ACC112 (cell line): Measurements from ENCODE around the gene FRY.
"Not testable (repeated sequence)": the region's sequence is repeated elsewhere in the genome, so short reads cannot be mapped to it uniquely, and the experiment has no call there.

Experiments used
- H2AFZ ChIP-seq: fragments of 200-600 bp; sonication (generic); one replicate; pipeline ENCODE4 v1.6.0; 2017; ENCODE audit warnings: antibody characterized with exemption, low read length; ENCODE audit not compliant: unreplicated experiment
- H3K27ac ChIP-seq: fragments of 200-600 bp; sonication (generic); 2 replicates; pipeline ENCODE4 v1.5.1; 2014; ENCODE audit warnings: low read depth, mild to moderate bottlenecking, antibody characterized with exemption, low read length, moderate library complexity
- H3K27me3 ChIP-seq: fragments of 200-600 bp; sonication (generic); 2 replicates; pipeline ENCODE4 v1.6.1; 2014; ENCODE audit warnings: mild to moderate bottlenecking, antibody characterized with exemption, low read length, moderate library complexity, mixed read lengths; ENCODE audit not compliant: insufficient read depth
- H3K36me3 ChIP-seq: fragments of 200-600 bp; sonication (generic); 2 replicates; pipeline ENCODE4 v1.6.1; 2016; ENCODE audit warnings: mild to moderate bottlenecking, antibody characterized with exemption, low read length, moderate library complexity, mixed read lengths; ENCODE audit not compliant: insufficient read depth
- H3K4me1 ChIP-seq: fragments of 200-600 bp; sonication (generic); one replicate; pipeline ENCODE4 v1.6.1; 2016; ENCODE audit warnings: low read length, mixed read lengths; ENCODE audit not compliant: insufficient read depth, unreplicated experiment, control insufficient read depth
- H3K4me3 ChIP-seq: fragments of 200-600 bp; sonication (generic); 2 replicates; pipeline ENCODE4 v1.5.1; 2014; ENCODE audit warnings: mild to moderate bottlenecking, low read depth, low read length
- H3K79me2 ChIP-seq: fragments of 200-600 bp; sonication (generic); one replicate; pipeline ENCODE4 v1.6.0; 2016; ENCODE audit warnings: low read length; ENCODE audit not compliant: control insufficient read depth, unreplicated experiment, insufficient read depth

The FRY gene

GRCh38 chr13:32051156-32051555 is 19.6 kb downstream of the FRY start:
- Histone ChIP-seq H2AFZ (no peak overlapping the region), H3K79me2 (no peaks in the 10 kb centered on the region), H3K4me3 (no peak overlapping the region), H3K27me3 (no peaks in the 10 kb centered on the region), H3K36me3 (no peaks in the 10 kb centered on the region), H3K4me1 (peaks cover 16% of the 10 kb centered on the region), H3K27ac (no peak overlapping the region)

DNA sequence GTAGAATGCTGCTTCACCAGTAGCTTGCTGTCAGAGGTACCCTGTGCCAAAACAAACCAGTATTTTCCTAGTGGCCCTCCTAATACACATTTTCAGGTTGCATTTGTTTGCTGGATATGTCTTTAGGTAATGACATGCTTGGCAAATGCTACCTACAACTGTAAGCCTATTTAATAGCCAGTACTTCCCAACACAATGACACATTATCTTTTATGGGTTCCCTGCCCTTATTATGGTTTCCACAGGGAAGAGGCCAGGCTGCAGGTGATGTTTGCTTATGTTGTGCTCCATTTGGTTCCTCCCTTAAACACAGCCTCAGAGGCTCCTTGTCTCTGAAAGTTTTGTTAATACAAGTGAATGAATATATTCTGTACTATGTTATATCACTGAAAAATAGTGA is 24.7 kb downstream of the FRY start:
- Histone ChIP-seq H3K27ac (no peak overlapping the region), H3K79me2 (no peaks in the 10 kb centered on the region)

GRCh38 chr13:32057325-32057724 is 25.8 kb downstream of the FRY start:
- H3K4me3 ChIP-seq, H3K79me2 ChIP-seq, H3K27me3 ChIP-seq, H3K36me3 ChIP-seq, H2AFZ ChIP-seq, H3K4me1 ChIP-seq, H3K27ac ChIP-seq: not testable (repeated sequence)

More for the DNA sequence above, 24.7 kb downstream of the FRY start:
- no peaks in the 10 kb centered on the region for H3K27me3 ChIP-seq
- no peak overlapping the region for H2AFZ ChIP-seq
- no peak overlapping the region for H3K4me3 ChIP-seq
- no peaks in the 10 kb centered on the region for H3K4me1 ChIP-seq
- H3K36me3 ChIP-seq = no peaks in the 10 kb centered on the region

GRCh38 chr13:32059511-32059984 is 28.0 kb downstream of the FRY start:
- H3K27me3 ChIP-seq = no peaks in the 10 kb centered on the region
- H3K27ac ChIP-seq = no peak overlapping the region
- no peak overlapping the region for H3K4me3 ChIP-seq
- H3K4me1 ChIP-seq = no peaks in the 10 kb centered on the region
- no peaks in the 10 kb centered on the region for H3K79me2 ChIP-seq
- no peak overlapping the region for H2AFZ ChIP-seq
- no peaks in the 10 kb centered on the region for H3K36me3 ChIP-seq

- Histone ChIP-seq H2AFZ (no peak overlapping the region), H3K27ac (no peak overlapping the region), H3K4me3 (no peak overlapping the region), H3K4me1 (no peaks in the 10 kb centered on the region), H3K36me3 (no peaks in the 10 kb centered on the region), H3K27me3 (no peaks in the 10 kb centered on the region), H3K79me2 (no peaks in the 10 kb centered on the region)
Measured at GRCh38 chr13:32060401-32060878, 28.9 kb downstream of the FRY start.

DNA sequence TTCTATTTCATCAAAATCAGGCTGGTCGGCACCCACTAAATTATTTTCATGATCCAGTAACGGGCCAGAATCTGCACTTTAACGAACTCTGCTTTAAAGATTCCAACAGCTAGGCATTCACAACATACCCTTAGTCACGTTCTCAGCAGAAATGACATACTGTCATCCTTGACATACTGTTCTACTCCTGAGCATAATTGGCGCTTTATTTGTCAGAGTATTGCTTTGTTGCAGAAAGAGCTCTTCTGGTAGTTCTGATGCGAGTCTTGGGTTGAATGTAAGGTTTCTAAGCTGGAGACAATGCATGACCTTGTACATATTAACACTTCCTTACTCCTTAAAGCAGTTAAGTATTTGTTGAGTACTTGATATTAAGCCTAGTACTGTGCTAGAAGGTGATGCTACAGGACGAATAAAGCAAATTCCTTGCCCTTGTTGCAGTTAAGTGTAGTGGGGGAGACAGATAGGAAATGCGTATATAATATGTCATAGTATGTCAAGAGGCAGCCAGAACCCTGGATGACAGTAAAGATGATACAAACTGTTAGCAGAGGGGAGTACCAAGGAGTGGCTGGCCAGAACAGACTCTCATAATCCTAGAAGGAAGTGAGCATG is 32.2 kb downstream of the FRY start:
- no peaks in the 10 kb centered on the region for H3K79me2 ChIP-seq
- no peak overlapping the region for H3K4me3 ChIP-seq
- no peak overlapping the region for H3K27ac ChIP-seq
- H3K4me1 ChIP-seq = no peaks in the 10 kb centered on the region
- H3K27me3 ChIP-seq = no peaks in the 10 kb centered on the region
- no peaks in the 10 kb centered on the region for H3K36me3 ChIP-seq
- no peak overlapping the region for H2AFZ ChIP-seq

DNA sequence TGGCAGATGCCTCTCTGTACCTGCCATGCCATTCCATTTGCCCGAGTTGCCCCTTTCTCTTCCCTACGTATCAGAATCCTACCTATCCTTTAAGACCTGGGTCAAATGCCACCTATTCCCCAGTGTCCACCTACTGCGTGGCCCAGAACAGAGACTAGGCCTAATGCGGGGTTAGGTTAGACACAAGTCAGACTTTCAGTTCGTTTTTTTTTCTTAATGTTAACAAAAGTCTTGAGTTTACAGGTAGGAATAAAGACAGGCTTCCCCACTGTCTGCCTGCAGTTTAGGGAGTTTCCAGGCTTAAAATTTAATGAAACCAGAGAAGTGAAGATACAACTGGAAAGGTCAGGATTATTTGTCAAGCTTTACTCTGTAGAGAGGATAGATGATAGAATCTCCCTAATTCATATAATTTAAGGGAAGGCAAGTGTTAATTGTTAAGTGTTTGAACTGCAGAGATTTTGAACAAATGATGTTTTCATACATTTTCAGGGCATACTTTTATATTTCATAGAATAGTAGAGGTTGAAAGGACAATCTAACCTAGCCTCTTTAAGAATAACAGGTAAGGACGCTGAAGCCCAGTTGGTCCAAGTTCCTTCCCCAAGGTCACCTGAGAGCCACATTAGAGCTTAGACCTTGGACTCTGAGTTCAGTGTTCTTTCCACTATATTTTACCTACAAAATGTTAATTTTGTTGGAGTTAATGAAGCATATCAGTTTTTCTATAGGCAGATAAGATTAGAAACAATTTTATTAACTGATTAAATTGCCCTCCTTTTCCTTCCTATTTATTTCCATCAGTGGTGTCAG is 35.8 kb downstream of the FRY start:
- H3K79me2 ChIP-seq = no peaks in the 10 kb centered on the region
- H3K4me1 ChIP-seq = no peaks in the 10 kb centered on the region
- H3K4me3 ChIP-seq = no peak overlapping the region
- no peak overlapping the region for H3K27ac ChIP-seq
- no peaks in the 10 kb centered on the region for H3K36me3 ChIP-seq
- H3K27me3 ChIP-seq = no peaks in the 10 kb centered on the region
- H2AFZ ChIP-seq = no peak overlapping the region

DNA sequence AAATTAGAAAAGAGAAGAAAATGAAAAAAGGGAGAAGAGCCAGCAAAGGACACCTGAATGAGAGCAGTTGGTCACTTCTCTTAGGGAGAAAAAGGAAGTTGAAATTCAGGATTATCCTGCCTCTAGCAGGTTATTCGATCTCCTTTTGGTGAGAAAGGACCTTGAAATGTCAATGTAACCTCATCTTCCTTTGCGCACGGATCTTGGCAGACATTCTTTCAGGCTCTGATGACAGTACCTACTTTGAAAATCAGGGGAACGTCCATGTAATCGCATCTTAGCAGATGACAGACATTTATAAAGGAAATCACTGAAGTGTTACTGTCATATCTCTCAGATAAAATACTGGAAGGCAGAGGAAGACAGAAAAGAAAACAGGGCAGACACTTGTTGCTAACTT is 36.7 kb downstream of the FRY start:
- H3K27ac ChIP-seq = no peak overlapping the region
- no peak overlapping the region for H2AFZ ChIP-seq
- H3K4me3 ChIP-seq = no peak overlapping the region
- H3K27me3 ChIP-seq = no peaks in the 10 kb centered on the region
- H3K4me1 ChIP-seq = no peaks in the 10 kb centered on the region
- H3K36me3 ChIP-seq = no peaks in the 10 kb centered on the region
- H3K79me2 ChIP-seq = no peaks in the 10 kb centered on the region

DNA sequence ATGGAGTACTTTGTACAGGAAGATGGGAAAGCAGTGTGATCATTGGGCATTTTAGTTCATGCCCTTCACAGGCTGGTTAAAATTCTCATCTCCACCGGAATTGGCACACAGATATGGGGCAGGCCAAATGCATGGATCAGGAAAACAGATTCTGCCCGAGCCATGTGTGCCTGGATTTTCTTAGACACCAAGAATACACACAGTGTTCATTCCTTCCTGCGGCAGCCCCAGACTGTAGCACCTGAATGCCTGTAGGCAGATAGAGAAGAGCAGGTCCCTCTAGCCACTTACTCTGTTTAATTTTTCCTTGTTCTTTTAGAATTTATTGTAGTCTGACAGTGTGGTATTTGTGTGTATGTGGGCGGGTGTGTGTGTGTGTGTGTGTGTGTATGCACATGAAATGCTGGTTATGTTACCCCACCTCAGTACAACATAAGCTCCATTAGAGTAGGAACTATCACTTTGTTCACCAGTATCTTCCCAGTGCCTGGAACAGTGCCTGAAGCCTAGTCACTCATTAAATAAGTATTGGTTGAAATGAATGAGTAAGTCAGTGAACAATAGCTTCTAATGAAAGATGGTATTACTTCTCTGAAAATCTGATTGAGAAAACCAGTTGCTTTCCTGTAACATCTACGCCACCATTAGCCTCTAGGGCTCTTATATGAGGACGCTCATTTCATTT is 41.7 kb downstream of the FRY start:
- Histone ChIP-seq H3K27me3 (no peaks in the 10 kb centered on the region), H3K79me2 (no peaks in the 10 kb centered on the region)

GRCh38 chr13:32075170-32075851 is 43.7 kb downstream of the FRY start:
- no peak overlapping the region for H3K27ac ChIP-seq
- H3K4me3 ChIP-seq = no peak overlapping the region
- no peaks in the 10 kb centered on the region for H3K36me3 ChIP-seq
- H3K4me1 ChIP-seq = no peaks in the 10 kb centered on the region
- no peaks in the 10 kb centered on the region for H3K27me3 ChIP-seq
- H3K79me2 ChIP-seq = no peaks in the 10 kb centered on the region
- H2AFZ ChIP-seq = no peak overlapping the region

More for the DNA sequence above, 41.7 kb downstream of the FRY start:
- Histone ChIP-seq H2AFZ (no peak overlapping the region), H3K4me3 (no peak overlapping the region), H3K36me3 (no peaks in the 10 kb centered on the region), H3K4me1 (no peaks in the 10 kb centered on the region), H3K27ac (no peak overlapping the region)
